AML-193 (cell line): Measurements from ENCODE around the gene VAMP1.

Experiments used
- DNase-seq, 2 experiments: peaks; one replicate each; lab custom pipeline; 2025; lab: John Stamatoyannopoulos, UW

VAMP1 gene

DNA sequence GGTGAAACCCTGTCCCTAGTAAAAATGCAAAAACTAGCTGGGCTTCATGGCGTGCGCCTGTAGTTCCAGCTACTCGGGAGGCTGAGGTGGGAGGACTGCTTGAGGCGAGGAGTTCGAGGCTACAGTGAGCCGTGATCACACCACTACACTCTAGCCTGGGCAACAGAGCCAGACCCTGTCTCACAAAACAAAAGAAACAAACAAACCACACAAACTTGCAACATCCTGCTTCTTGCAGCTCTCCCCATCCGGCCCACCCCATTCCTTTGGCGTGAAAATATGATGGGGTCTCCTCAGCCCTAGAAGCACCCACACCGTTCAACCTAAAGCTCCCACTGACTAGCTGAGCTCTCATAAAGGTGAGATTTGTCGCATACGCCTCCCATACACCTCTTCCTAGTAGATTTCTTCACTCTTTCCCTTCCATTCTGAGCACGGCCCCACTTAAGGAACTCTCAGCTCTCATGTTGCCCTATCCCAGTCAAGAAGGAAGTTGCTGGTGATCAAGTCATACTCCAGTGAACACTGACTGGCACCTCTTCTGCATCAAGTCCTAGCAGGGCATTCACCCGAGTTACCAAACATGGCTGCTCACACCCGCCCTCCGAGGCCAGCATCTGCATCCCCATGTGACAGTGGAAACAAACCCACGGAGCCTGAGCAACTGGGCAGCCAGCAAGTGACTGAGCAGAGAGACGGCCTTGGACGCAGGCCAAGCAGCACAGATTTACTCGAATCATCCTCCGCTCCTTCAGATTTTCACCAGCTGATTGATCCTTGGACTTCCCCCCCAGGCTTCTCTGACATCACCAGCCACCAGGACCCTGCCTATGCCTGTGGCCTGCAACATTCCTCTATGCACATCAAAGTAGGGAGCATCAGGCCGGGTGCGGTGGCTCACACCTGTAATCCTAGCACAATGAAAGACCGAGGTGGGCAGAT, 44.6 kb downstream of the VAMP1 start:
- no peak for DNase-seq

DNA sequence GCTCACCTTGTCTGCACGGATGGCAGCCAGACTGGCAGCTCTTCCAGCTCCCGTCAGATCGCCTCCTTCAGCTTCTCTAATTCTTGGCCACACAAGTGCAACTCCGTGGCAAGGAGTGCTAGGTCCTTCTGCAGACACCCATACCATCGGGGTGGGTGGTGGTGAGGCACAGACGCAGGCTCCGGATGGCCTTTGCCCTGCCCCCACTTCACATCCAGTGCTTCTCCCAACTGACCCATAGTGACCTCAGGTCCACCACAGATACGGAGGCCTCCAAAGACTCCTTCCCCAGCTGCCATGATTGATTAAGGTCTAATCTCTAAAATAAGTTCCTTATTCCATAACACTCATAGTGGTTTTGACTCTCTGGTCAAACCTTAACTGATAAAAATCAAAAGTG, 45.6 kb downstream of the VAMP1 start:
- DNase-seq, result no peak

DNA sequence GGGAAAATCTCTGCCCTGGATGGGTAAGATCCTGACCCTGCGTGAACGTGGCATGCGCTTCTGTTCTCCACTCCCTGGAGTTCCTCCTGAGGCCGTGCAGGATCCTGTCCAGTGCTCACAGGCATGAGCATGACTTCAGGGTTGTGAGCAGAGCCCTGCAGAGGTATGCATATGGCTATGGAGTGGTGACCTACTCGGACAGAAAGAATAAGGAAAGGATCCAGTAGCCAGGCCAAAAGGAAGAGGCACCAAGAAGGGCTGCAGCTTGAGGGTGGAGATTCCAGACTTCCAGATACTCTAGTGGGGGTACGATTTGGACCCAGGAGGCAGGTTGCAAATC, 46.5 kb downstream of the VAMP1 start:
- no peak for DNase-seq

DNA sequence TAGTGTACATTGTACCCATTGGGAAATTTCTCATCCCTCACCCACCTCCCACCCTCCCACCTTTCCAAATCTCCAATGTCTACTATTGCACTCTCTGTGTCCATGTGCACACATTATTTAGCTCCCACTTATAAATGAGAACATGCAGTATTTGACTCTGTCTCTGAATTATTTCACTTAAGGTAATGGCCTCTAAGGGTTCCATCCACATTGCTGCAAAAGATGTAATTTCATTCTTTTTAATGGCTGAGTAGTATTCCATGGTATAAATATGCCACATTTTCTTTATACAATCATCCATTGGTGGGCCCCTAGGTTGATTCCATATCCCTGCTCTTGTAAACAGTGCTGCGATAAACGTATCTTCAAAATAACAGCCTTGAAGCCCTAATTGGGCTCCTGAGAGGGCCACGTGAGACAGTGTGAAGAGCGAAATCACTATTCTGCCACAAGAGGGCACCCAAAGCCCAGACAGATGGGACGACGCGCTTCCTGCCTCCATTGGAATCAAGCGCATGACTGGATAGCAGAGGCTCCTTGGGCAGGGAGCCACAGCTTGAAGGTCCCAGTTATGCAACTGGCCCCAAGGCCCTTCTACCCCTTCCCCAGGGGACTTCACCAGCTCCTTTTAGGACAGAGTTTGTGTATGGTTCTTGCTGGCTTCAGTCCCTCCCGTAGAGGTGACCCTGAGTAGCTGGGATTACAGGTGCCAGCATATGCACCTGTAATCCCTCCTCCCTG, 47.0 kb downstream of the VAMP1 start:
- peak; percentile 91 to 94 for DNase-seq

DNA sequence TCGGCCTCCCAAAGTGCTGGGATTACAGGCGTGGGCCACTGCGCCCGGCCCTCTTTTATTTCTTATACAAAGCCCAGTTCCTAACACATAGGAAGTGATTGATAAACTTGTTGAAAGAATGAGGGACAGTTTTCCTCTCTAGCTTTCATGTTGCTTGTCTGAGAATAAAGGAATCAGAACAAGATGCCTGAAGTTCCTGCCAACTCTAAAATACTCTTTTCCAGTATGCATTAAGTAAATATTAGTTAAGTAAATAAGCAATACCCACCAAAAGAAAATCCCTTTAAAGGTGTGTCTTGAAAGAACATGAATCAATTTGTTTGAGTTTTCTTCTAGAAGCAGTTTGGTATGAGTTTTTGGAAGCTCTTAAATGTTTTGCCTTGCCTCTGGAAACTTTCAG, 50.1 kb downstream of the VAMP1 start:
- no peak for DNase-seq

DNA sequence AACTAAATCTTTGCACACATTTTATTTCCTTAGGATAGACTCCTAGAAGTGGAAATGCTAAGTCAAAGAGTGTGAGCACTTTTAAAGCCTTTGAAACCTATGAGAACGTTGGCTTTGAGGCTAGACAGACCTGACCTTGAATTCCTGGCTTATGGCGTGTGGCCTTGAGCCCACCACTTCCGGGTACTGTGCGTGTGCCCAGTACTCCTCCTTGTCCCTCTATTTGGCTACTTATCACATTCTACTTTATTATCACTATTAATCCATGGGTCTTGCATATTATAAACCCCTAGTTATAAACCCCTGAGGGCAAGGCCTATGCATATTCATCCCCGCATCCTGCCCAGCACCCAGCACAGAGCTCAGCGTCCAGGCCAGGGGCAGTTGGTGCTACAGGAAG, 51.7 kb downstream of the VAMP1 start:
- DNase-seq, result no peak

DNA sequence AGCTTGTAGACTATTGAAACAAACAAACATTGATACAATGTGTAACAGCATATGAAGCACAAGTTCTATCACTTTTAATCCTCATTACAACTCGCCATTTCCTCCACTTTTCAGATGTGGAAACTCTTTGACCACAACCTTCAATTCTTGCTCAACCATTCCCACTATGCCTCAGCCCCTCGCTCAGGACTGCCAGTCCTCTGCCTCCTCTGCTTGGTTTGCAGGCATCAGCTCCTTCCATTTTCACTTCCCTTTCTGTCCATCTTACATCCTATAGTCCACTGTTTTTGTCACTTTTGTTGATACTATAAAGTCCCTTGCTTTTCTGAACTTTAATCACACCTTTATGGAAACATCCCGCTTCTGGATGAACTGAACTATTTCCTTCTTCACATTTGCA, 53.9 kb downstream of the VAMP1 start:
- peak; percentile 84 for DNase-seq
